AG09309 (cell line): ENCODE measurements around the gene WSCD2.

Experiments used
- DNase-seq: peaks from one replicate; pipeline ENCODE4 v3.0.0-alpha.2; 2010; ENCODE audit warnings: low read depth
- H3K4me3 ChIP-seq: 2 replicates; pipeline ENCODE4 v1.5.1; 2011; ENCODE audit warnings: mild to moderate bottlenecking, low read depth, low read length, moderate library complexity; ENCODE audit not compliant: control insufficient read depth
- TF ChIP-seq, protein P1 (sequence below): IDR thresholded peaks from 2 replicates; pipeline ENCODE4 v1.5.1; 2011; ENCODE audit warnings: mild to moderate bottlenecking, low read depth, low read length, inconsistent platforms; ENCODE audit not compliant: insufficient read depth, control insufficient read depth; ENCODE audit errors: missing control alignments

The WSCD2 gene

GRCh38 chr12:108119974-108120862 is 8.9 kb upstream of the WSCD2 start:
- TF ChIP-seq, protein P1, sequence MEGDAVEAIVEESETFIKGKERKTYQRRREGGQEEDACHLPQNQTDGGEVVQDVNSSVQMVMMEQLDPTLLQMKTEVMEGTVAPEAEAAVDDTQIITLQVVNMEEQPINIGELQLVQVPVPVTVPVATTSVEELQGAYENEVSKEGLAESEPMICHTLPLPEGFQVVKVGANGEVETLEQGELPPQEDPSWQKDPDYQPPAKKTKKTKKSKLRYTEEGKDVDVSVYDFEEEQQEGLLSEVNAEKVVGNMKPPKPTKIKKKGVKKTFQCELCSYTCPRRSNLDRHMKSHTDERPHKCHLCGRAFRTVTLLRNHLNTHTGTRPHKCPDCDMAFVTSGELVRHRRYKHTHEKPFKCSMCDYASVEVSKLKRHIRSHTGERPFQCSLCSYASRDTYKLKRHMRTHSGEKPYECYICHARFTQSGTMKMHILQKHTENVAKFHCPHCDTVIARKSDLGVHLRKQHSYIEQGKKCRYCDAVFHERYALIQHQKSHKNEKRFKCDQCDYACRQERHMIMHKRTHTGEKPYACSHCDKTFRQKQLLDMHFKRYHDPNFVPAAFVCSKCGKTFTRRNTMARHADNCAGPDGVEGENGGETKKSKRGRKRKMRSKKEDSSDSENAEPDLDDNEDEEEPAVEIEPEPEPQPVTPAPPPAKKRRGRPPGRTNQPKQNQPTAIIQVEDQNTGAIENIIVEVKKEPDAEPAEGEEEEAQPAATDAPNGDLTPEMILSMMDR: no peak
- no peak for DNase-seq
- H3K4me3 ChIP-seq: no peak overlapping the region

- TF ChIP-seq, protein P1: no peak
- DNase-seq: no peak
- no peak overlapping the region for H3K4me3 ChIP-seq
Measured at GRCh38 chr12:108120863-108121165, 8.3 kb upstream of the WSCD2 start.

DNA sequence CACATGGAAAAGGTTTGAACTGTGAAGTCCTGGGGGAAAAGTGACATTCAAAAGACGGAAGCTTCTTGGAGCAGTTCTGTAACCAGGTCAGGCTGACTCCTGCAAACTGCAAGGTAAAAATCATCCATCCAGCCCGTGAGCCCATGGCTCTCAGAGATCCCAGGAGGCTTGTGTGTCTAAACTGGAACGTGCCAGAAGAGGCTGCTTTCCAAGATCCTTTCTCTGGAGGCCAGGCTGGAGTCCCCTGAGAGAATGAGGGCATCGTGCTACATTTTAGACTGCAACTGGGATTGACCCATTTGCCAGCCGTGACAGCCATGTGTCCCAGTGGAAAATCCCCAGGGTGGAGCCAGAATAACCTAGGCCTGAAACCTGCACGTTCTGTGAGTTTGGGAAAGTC is 7.8 kb upstream of the WSCD2 start:
- TF ChIP-seq, protein P1: no peak
- no peak overlapping the region for H3K4me3 ChIP-seq
- DNase-seq: no peak

GRCh38 chr12:108121728-108122471 is 7.2 kb upstream of the WSCD2 start:
- TF ChIP-seq, protein P1: no peak
- H3K4me3 ChIP-seq: no peak overlapping the region
- DNase-seq: no peak

DNA sequence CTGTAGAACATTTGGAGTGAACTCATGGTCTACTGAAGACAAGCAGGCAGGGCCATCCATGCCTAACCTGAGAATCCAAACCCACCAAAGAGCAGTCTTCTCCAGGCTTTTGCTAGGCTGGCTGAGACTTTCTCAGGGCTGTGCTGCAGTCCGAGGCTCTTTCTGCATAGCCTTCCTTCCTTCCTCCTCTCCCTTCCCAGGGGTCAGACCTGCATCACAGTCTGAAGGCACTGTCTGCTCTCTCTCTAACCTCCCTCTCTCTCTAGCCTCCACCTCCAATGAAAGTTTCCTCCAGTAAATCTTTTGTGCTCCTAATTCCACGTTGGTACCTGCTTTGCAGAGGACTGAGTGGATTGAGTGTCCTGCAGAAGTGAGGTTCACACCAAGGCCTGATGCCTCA is 6.4 kb upstream of the WSCD2 start:
- TF ChIP-seq, protein P1: no peak
- no peak for DNase-seq
- no peak overlapping the region for H3K4me3 ChIP-seq

DNA sequence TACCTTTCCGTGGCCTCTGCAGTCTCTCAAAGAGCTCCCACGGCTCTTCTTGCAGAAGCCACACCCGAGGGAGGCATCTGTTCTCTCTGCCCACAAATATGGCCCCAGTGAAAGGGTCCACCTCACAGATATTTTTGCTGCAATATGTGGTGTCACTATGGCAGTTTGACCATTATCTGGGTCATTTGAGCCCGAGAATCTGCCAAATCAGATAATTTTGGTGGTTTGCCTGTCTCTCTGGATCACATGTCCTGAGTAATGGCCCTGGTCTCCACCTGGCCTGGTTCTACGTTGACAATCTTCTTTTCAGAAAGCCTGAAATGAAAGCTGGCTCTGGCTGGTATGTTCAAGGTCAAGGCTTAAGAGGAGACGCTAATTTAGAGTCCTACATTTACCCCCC is 5.7 kb upstream of the WSCD2 start:
- H3K4me3 ChIP-seq: no peak overlapping the region
- no peak for DNase-seq
- TF ChIP-seq, protein P1: no peak
